NCI-H510A (cell line): ENCODE measurements around the gene CTCF.

Experiments
- DNase-seq: peaks from one replicate; lab custom pipeline; 2025; lab: John Stamatoyannopoulos, UW

CTCF gene

DNA sequence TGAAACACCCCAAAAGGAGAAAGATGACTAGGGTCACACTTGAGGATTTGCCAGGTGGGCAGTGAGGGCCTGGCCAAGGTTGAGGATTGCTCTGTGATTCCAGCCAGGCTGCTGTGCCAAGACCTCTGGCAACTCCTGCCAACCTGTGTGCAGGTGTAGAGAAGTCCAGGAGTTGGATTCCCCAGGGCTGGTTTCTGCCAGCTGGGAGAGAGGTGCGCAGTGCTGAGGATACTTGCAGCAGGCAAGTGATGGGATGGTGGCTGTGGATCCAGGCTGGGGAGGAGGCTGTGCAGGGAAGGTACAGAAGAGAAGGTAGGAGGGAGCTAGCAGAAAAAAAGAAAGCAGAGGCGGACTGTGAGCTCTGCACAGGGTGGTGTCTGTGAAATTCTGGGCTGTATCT lies 27.1 kb upstream of the CTCF start:
- DNase-seq = no peak

GRCh38 chr16:67537270-67537635 lies 25.1 kb upstream of the CTCF start:
- no peak for DNase-seq

DNA sequence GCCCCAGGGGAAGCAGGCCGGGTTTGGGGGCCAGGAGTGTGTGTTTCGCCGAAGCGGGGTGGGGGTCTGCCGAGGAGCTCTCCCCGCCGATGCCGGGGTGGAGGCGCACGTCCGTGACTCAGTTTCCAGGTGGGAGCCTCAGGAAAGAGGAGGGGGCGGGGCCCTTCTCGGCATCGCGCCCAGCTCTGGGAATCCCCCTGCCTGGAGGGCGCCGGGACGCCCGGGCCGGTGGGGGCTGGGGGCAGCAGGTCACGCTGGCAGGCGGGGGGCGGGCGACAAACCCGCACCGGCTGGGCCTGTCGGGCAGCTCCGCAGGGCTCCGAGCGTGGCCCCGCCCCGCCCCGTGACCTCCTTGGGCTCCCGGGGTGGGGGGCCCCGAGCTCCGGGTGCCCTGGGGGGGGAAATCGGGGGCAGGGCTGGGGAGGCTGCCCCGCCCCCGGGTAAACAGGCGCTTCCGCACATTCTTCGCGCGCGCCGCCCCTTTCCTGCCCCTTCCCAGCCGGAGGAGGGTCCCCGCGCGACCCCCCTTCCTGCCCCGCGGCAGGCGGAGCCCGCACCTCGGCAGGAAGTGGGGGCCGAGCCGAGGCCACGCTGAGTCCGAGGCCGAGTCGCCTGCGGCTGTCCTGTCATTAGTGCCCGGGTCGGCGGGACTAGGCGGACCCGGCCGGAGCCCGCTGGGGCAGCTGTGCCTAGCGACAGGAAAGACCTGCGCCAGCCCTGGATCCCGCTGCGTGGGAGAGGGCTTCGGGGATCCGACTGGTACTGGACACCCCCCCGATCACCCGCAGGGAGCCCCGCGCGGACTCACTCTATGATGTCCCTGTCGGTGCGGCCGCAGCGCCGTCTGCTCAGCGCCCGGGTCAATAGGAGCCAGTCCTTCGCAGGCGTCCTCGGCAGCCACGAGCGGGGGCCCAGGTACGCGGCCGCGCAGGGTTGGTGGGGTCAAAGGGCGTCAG lies 24.4 kb upstream of the CTCF start:
- DNase-seq = no peak

- DNase-seq = no peak
Observed at GRCh38 chr16:67538666-67539101, 23.6 kb upstream of the CTCF start.

GRCh38 chr16:67539271-67539670 lies 23.1 kb upstream of the CTCF start:
- DNase-seq = no peak

DNA sequence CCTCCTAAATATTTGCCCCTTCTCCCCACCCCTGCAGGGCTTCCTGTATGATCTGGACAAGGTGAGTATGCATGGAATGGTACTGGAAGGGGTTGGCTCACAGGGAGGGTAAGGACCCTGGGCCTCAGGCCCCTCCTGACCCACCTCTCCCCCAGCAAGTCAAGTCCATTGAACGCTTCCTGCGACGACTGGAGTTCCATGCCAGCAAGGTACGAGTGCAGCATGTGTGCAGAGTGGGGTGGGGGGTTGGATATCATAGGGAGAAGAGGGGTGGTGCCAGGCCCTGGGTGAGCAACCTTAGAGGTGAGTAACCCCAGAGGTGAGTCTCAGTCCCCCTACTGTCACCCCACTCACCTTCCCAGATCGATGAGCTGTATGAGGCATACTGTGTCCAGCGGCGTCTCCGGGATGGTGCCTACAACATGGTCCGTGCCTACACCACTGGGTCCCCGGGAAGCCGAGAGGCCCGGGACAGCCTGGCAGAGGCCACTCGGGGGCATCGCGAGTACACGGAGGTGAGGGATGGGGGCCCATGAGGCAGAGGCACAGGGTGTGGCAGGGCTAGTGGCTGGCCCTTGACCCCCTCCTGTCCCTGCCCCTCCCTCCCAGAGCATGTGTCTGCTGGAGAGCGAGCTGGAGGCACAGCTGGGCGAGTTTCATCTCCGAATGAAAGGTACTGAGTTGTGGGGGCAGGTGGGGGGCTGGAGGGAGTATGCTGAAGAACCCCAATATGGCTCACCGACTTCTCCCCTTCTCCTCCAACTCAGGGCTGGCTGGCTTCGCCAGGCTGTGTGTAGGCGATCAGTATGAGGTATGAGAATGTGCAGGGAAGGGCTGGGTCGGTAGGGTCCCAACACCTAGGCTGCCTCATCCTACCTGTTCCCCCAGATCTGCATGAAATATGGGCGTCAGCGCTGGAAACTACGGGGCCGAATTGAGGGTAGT lies 22.4 kb upstream of the CTCF start:
- no peak for DNase-seq

DNA sequence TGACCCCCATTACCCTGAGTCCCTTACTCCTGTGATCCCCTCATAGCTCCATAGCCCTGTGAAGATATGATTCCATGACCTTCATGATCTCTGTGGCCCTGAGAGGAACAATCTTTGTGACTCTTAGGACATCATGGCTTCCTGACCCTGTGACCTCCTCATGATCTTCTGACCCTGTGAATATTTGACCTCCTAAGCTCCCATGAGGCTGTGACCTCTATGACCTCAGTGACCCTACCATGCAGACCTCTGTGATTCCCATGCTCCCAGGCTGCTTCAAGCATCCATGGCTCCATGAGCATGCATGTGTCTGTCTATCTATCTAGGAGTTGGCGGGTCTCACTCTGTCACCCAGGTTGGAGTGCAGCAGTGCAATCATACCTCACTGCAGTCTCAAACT lies 21.6 kb upstream of the CTCF start:
- DNase-seq = no peak

GRCh38 chr16:67541391-67542263 lies 20.7 kb upstream of the CTCF start:
- no peak for DNase-seq

GRCh38 chr16:67542464-67542863 lies 19.9 kb upstream of the CTCF start:
- DNase-seq = no peak

DNA sequence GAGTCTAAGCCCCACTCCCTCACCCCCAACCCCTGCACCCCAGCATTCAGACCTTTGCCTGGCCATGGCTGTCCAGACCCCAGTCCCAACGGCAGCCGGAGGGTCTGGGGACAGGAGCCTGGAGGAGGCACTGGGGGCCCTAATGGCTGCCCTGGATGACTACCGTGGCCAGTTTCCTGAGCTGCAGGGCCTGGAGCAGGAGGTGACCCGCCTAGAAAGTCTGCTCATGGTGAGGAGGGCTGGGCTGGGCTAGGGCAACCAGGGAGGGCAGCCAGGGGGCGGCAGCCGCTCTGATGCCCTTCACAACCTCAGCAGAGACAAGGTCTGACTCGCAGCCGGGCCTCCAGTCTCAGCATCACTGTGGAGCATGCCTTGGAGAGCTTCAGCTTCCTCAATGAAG lies 19.3 kb upstream of the CTCF start:
- no peak for DNase-seq

DNA sequence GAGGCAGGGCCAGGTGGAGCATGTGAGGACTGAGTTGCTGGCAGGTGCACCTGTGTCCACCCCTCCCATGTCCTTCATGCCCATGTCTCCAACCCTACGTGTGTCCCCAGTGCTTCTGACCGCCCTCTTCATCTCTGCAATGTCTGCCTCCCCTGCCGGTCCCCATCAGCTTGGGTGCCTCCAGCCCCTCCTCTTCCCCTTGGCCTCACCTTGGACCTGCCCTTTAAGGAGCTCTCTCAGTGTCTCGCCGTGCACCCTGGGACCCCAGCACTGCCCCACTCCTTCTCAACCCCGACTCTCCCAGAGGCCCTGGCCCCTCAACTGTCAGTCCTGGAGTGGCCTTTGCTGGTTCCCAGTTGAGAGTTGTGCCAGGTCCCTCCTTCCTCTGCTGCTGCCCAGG lies 18.7 kb upstream of the CTCF start:
- DNase-seq = no peak

DNA sequence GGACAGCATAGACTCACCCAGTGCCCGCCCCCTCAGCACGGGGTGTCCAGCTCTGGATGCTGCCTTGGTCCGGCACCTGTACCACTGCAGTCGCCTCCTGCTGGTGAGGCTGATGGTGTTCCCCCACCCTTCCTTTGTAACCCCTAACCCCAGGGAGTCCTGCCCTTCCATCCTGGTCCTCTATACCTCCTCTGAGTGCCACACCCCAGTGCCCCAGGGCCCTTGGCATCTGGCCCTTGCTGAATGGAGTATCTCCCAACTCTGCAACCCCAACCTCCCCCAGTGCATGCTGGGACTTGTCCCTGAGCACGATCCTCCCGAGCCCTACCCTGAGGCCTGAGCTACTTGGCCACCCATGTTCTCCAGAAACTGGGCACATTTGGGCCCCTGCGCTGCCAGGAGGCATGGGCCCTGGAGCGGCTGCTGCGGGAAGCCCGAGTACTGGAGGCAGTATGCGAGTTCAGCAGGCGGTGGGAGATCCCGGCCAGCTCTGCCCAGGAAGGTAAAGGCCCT lies 17.9 kb upstream of the CTCF start:
- no peak for DNase-seq

- no peak for DNase-seq
Observed at GRCh38 chr16:67544844-67545664, 17.3 kb upstream of the CTCF start.

GRCh38 chr16:67545665-67546024 lies 16.7 kb upstream of the CTCF start:
- DNase-seq = no peak

DNA sequence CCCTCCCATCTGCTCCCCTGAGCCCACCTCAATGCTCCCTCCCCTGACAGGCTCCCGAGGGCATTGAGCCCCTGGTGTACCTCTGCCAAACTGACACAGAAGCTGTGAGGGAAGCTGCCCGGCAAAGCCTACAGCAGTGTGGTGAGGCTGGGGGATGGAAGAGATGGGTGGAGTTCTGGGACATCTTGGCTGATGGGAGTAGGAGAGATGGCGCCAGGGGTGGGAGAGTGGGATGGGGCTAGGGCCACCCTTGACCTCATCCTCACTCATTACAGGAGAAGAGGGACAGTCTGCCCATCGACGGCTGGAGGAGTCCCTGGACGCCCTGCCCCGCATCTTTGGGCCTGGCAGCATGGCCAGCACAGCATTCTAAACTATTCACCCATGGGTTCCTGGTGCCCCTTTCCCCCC lies 16.2 kb upstream of the CTCF start:
- DNase-seq = no peak

DNA sequence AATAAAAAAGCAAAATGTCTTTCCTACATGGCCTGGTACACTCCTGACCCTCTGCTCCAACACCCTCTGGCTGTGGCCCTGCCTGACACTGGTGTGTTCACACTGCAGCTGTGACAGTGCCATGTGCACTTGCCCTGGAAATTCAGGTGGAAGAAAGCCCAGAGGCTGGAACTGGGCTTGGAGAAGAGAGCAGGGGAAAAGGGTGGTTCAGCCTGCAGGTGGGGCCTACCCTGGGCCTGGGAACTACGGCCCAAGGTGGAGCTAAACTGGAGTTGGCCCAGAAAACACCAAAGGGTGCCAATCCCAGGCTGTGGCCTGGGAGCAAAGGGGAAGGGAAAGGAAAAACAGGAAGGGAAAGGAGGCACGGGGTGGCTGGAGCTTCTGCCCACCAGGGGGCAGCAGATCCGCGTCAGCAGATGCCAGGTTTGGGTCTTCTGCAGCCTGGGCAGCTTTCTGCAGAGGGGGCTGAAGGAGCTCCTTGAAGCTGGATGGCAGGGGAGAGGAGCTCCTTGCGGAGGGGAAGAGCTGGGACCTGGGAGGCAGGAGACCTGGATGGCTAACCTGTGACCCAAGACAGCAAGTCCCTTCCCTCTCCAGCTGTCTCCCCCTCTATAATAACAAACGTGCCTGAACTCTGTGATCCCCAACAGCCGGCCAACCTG lies 15.4 kb upstream of the CTCF start:
- no peak for DNase-seq

DNA sequence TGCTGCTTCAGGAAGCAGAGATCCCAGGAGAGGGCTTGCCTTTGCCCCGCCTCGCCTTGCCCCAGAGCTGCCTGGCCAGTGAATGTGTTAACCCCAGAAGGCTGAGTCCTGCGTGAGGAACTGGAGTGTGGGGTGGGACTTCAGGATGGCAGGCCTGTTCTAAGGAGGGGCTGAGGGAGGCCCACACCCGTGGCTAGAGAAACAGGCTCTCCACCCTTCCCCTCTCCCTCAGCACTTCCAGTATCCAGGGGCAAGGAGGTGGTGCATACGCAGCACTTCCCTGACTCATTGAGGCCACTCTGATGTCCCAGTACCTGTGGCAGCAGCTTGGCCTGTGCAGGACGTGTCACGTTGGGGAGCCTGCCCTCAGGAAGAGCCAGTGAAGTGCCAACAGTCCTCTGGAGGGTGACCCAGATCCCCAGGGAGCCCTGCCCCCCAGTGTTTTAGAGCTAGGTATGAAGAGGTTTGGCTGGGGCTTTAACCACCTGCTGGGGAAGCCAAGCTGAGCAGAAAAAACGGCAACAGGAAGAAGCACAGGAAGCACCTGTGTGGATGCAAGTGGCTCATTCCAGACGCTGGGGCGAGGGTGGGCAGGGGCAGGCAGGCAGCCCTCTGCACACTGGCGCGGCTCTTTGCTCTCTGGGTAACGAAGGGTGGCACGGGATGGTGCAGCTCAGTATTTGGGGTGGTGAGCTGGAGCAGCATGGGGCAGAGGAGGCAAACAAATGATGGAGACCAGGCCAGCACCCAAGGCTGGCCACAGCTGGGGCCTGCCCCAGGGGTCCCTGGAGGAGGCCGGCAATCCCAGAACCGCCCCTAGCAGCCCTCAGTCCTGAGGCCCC lies 14.7 kb upstream of the CTCF start:
- DNase-seq = no peak

GRCh38 chr16:67548265-67549126 lies 13.8 kb upstream of the CTCF start:
- DNase-seq = no peak
